Heart left ventricle (tissue), 16 donors: Measurements from ENCODE around the gene NUP188. TPM values are rescaled to one million over a fixed set of nuclear protein-coding genes. Genes with fewer than 3 reads are reported as not detected.

ENCODE experiments used
- ATAC-seq, 4 donors: fragments of 200-7000 bp; cut with Tn5 transposase; one replicate each; pipeline ENCODE4 v1.9.1; 2020 to 2022; ENCODE audit warnings: moderate library complexity in 4 of 4, mild to moderate bottlenecking in 3 of 4, moderate number of reproducible peaks in 1 of 4
- DNase-seq, 5 donors: peaks; one replicate each; pipeline ENCODE4 v3.0.0-alpha.2; 2020
- H3K27ac ChIP-seq, 12 donors: fragments of 200-600 bp; sonication (generic) in 4 of 12; one replicate each; pipeline versions ENCODE4 v1.5.0 to v1.8.0; 2016 to 2022; ENCODE audit warnings: mild to moderate bottlenecking in 2 of 12
- H3K27me3 ChIP-seq, 9 donors: fragments of 200-600 bp; sonication (generic) in 2 of 9; one replicate each; pipeline versions ENCODE4 v1.5.1 to v1.8.0; 2016 to 2022; ENCODE audit warnings: mild to moderate bottlenecking in 3 of 9
- H3K36me3 ChIP-seq, 9 donors: fragments of 200-600 bp; sonication (generic) in 2 of 9; one replicate each; pipeline versions ENCODE4 v1.5.0 to v1.8.0; 2018 to 2022; ENCODE audit warnings: mild to moderate bottlenecking in 2 of 9
- H3K4me1 ChIP-seq, 12 donors: fragments of 200-600 bp; sonication (generic) in 4 of 12; one replicate each; pipeline versions ENCODE4 v1.5.0 to v1.8.0; 2016 to 2022; ENCODE audit warnings: mild to moderate bottlenecking in 3 of 12
- H3K4me3 ChIP-seq, 12 donors: fragments of 200-600 bp; sonication (generic) in 4 of 12; one replicate each; pipeline versions ENCODE4 v1.5.0 to v1.8.0; 2017 to 2022; ENCODE audit warnings: mild to moderate bottlenecking in 9 of 12, moderate library complexity in 4 of 12
- H3K9me3 ChIP-seq, 12 donors: fragments of 200-600 bp; sonication (generic) in 4 of 12; one replicate each; pipeline versions ENCODE4 v1.5.0 to v1.8.0; 2016 to 2022; ENCODE audit warnings: mild to moderate bottlenecking in 1 of 12
- POLR2A ChIP-seq, 2 donors: fragments of 450-650 bp; IDR thresholded peaks; one replicate each; pipeline ENCODE4 v1.6.1; 2017; ENCODE audit warnings: antibody characterized with exemption in 2 of 2, mild to moderate bottlenecking in 2 of 2, moderate library complexity in 2 of 2
- WGBS, 4 donors: extraction: QIAGEN DNeasy Blood & Tissue Kit in 2 of 4; methylation state at CpG; one replicate each; pipeline versions ENCODE4 v1.1.5 to v1.1.7; 2013 to 2018; 5-methylcytosine and 5-hydroxymethylcytosine counted together
- intact Hi-C, 10 donors: fragments of 100-400 bp; cut with DNase I; formaldehyde crosslinking; loops; one replicate each; pipeline versions ENCODE4 v1.11.1 to v1.14.2; 2022
- polyA plus RNA-seq, 2 donors: library from polyadenylated mRNA; stranded (reverse); fragments of 200-250 nt; gene quantifications; one replicate each; pipeline ENCODE4 v1.2.3, GENCODE V29; 2013
- total RNA-seq, 9 donors: library from RNA; depleted of rRNA in 2 of 9; stranded (reverse); fragments of >200 nt in 2 of 9; fragmentation: NEBNext Ultra II Directional in 3 of 9; extraction: Animal tissue kit (Norgen Biotek cat#: 25700) in 3 of 9; gene quantifications; one replicate each; pipeline versions ENCODE4 v1.1.0 to v1.2.4, GENCODE V29; 2016 to 2023
- TF ChIP-seq, protein P1 (sequence below), 12 donors: fragments of 200-600 bp; sonication (generic) in 4 of 12; IDR thresholded peaks; one replicate each; pipeline versions ENCODE4 v1.5.0 to v1.8.0; 2018 to 2022; ENCODE audit warnings: antibody characterized with exemption in 12 of 12, mild to moderate bottlenecking in 5 of 12
- donor health status: ischemic (EF 13 %, LVEDD 7.1; RV severe dilation, severe dysfunction).
- donor health status: healthy with polysubstance abuse.
- donor health status: DM: no; HTN: yes; CAD: no.
- donor health status: DM: no; HTN: no; CAD: no.
- donor health status: ischemic (EF 25% LVEDD 6.9; RV normal size, moderate dysfunction).
- donor health status: ischemic (EF 25% LVEDD 5.7; RV mildly dilated, moderate dysfunction).
- donor health status: healthy.
- donor health status: DM: yes; HTN: yes; CAD: no.
- donor health status: ischemic (EF 35%, LVEDD 5.7; RV mildly dilated, moderate dysfunction).
- donor health status: nonischemic (EF 11% LVEDD 7.7; RV severe dilation, severe dysfunction).
- donor health status: DM: yes; HTN: yes; CAD: no.
- donor health status: PGD.
- donor health status: ischemic (EF 29% LVEDD 5.4; RV normal size, mild dysfunction).
- donor health status: nonischemic (EF 23%, LVEDD 6.1; RV moderate dilation, normal function).

The NUP188 gene
- total and polyA plus RNA-seq, 11 donors = 10.6 to 35.1 (median 22.6) TPM

DNA sequence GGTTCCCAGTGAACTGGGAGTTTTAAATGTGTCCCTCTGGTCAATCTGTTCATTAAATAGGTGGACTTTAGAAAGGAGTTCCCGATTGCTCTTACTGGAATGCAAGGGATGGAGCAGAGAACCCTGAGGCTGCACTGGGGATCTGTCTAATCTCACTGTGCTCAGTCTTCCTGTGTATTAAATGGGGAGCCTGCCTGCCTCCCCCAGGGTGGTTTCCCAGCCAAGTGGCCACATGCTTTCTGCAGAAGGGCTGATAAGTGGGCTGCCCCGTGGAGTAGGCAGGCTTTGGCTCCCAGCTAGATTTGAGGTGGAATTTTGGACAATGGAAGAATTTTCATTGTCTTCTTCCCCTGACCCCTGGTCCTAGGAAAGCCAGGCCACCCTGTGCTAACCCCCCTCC lies 40.8 kb upstream of the NUP188 start:
- intact Hi-C loops = no loop called here
- no peaks in the 10 kb centered on the region for H3K27me3 ChIP-seq
- TF ChIP-seq, protein P1, sequence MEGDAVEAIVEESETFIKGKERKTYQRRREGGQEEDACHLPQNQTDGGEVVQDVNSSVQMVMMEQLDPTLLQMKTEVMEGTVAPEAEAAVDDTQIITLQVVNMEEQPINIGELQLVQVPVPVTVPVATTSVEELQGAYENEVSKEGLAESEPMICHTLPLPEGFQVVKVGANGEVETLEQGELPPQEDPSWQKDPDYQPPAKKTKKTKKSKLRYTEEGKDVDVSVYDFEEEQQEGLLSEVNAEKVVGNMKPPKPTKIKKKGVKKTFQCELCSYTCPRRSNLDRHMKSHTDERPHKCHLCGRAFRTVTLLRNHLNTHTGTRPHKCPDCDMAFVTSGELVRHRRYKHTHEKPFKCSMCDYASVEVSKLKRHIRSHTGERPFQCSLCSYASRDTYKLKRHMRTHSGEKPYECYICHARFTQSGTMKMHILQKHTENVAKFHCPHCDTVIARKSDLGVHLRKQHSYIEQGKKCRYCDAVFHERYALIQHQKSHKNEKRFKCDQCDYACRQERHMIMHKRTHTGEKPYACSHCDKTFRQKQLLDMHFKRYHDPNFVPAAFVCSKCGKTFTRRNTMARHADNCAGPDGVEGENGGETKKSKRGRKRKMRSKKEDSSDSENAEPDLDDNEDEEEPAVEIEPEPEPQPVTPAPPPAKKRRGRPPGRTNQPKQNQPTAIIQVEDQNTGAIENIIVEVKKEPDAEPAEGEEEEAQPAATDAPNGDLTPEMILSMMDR (IDR thresholded peaks at IDR 0.05) = no peak
- TF ChIP-seq POLR2A (IDR thresholded peaks at IDR 0.05) = no peak
- no peak for DNase-seq
- peaks cover 3 to 48% (median 32%) of the 10 kb centered on the region in 9 donors for H3K36me3 ChIP-seq
- H3K27ac ChIP-seq = peak overlapping the region in 4 of 12 donors; percentile 25 to 63 (median 38)
- no peaks in the 10 kb centered on the region for H3K9me3 ChIP-seq
- H3K4me3 ChIP-seq = no peak overlapping the region
- ATAC-seq = no peak
- 12 to 32% (median 24%) methylated on average over 2 of the region's 2 CpGs for WGBS, 4 donors
- H3K4me1 ChIP-seq = peaks cover 3 to 67% (median 43%) of the 10 kb centered on the region in 12 donors

DNA sequence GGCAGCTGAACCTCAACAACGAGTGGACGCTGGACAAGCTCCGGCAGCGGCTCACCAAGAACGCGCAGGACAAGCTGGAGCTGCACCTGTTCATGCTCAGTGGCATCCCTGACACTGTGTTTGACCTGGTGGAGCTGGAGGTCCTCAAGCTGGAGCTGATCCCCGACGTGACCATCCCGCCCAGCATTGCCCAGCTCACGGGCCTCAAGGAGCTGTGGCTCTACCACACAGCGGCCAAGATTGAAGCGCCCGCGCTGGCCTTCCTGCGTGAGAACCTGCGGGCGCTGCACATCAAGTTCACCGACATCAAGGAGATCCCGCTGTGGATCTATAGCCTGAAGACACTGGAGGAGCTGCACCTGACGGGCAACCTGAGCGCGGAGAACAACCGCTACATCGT lies 39.1 kb upstream of the NUP188 start:
- Histone ChIP-seq H3K36me3 (peaks cover 3 to 49% (median 32%) of the 10 kb centered on the region in 9 donors), H3K27me3 (no peaks in the 10 kb centered on the region), H3K9me3 (no peaks in the 10 kb centered on the region), H3K4me1 (peaks cover 6 to 69% (median 46%) of the 10 kb centered on the region in 12 donors), H3K4me3 (no peak overlapping the region), H3K27ac (no peak overlapping the region)
- TF ChIP-seq, protein P1 (IDR thresholded peaks at IDR 0.05) = no peak
- TF ChIP-seq POLR2A (IDR thresholded peaks at IDR 0.05) = no peak
- DNase-seq (no peak), ATAC-seq (no peak)
- intact Hi-C loops = no loop called here
- 98 to 99% (median 98%) methylated on average over 17 to 24 of the region's 24 CpGs for WGBS, 4 donors

DNA sequence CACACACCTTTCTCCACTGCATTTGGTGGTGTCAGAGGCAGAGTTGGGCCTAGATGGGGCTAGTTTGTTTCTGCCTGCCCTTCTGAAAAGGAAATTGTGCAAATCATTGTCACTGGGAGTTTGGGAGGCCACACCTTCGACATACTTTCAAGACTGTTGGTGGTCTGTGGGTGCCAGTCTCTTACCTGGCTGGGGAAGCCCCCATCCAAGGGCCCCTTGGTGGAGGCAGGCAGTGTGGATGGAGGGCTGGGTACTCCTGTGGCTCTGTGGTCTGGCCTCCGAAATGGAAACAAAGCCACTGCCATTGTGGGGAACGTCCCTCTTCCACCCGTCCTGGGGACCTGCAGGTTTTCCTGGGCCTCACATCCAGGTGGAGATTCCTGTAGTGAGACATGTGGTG lies 37.6 kb upstream of the NUP188 start:
- no peak for TF ChIP-seq POLR2A (IDR thresholded peaks at IDR 0.05)
- Histone ChIP-seq H3K27me3 (no peaks in the 10 kb centered on the region), H3K36me3 (peaks cover 3 to 59% (median 34%) of the 10 kb centered on the region in 9 donors), H3K9me3 (no peaks in the 10 kb centered on the region), H3K27ac (peak overlapping the region in 11 of 12 donors; percentile 17 to 90 (median 75)), H3K4me3 (no peak overlapping the region), H3K4me1 (peaks cover 6 to 75% (median 59%) of the 10 kb centered on the region in 12 donors)
- intact Hi-C loops = no loop called here
- ATAC-seq = no peak
- WGBS, 4 donors = 83 to 94% (median 86%) methylated on average over 3 to 4 of the region's 4 CpGs
- DNase-seq = no peak

DNA sequence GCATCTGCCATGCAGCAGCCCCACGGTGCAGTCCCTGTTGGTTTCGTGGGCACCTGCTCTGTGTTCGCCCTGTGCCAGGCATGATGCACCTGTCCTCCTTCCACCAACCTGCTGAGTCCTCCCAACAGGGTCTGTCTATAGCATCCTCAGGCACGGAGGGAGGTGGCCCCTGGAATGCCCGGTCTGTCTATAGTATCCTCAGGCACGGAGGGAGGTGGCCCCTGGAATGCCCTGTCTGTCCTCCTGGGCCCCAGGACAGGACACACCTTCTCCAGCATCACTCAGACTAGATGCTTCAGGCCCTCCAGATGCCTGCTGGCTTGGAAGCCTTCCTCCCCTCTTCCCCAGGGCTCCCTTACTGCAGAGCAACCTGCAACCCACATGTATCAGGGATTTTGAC lies 36.6 kb upstream of the NUP188 start:
- Histone ChIP-seq H3K4me3 (peak overlapping the region in 1 of 12 donors; percentile 8), H3K27me3 (no peaks in the 10 kb centered on the region), H3K36me3 (peaks cover 3 to 64% (median 36%) of the 10 kb centered on the region in 9 donors), H3K27ac (peak overlapping the region; percentile 69 to 92 (median 84)), H3K4me1 (peaks cover 9 to 83% (median 65%) of the 10 kb centered on the region in 12 donors), H3K9me3 (no peaks in the 10 kb centered on the region)
- TF ChIP-seq, protein P1 (IDR thresholded peaks at IDR 0.05) = no peak
- no peak for TF ChIP-seq POLR2A (IDR thresholded peaks at IDR 0.05)
- DNase-seq = no peak
- intact Hi-C loops = no loop called here
- WGBS, 4 donors = 58 to 68% (median 68%) methylated on average over 5 to 6 of the region's 6 CpGs
- peak in 1 of 4 donors; percentile 1 for ATAC-seq
